GM23248 (cell line): ENCODE data around the gene ETV6.

Source experiments
- EZH2 ChIP-seq: fragments of 200-600 bp; sonication (generic); IDR thresholded peaks from 2 replicates; pipeline ENCODE4 v1.6.1; 2018; ENCODE audit warnings: antibody characterized with exemption, mild to moderate bottlenecking; ENCODE audit not compliant: insufficient read depth, poor library complexity, severe bottlenecking
- EZH2phosphoT487 ChIP-seq: fragments of 200-600 bp; sonication (generic); IDR thresholded peaks from 2 replicates; pipeline ENCODE4 v1.6.1; 2018; ENCODE audit warnings: antibody characterized with exemption, moderate library complexity, mild to moderate bottlenecking, low read depth; ENCODE audit not compliant: insufficient read depth

- no peak for TF ChIP-seq EZH2
- TF ChIP-seq EZH2phosphoT487 = no peak
Measured at GRCh38 chr12:11765817-11766794, 116.6 kb downstream of the ETV6 start.
